ENCODE results near the gene GREB1. TPM values are rescaled to one million over a fixed set of nuclear protein-coding genes. Genes with fewer than 3 reads are reported as not detected.

The GREB1 gene
- total RNA-seq, 1 donor from 2014 or later: under 0.01 TPM

GRCh38 chr2:11530864-11531465 is 2.9 kb upstream of the GREB1 start:
- DNase-seq (ENCODE audit: low read depth): no peak
- Histone ChIP-seq H3K4me3 (ENCODE audit: low read depth, low read length) (no peak overlapping the region), H3K27me3 (ENCODE audit: control insufficient read depth, insufficient read depth, low read length) (peaks cover 4% of the 10 kb centered on the region), H3K36me3 (ENCODE audit: control insufficient read depth, insufficient read depth, low read length) (no peaks in the 10 kb centered on the region)
- peak; percentile 58 for FAIRE-seq
- TF ChIP-seq CTCF (IDR thresholded peaks at IDR 0.05; ENCODE audit: insufficient read depth, low read length, severe bottlenecking): no peak

GRCh38 chr2:11532416-11533055 is 1.3 kb upstream of the GREB1 start:
- peak; percentile 93 for FAIRE-seq
- TF ChIP-seq CTCF (IDR thresholded peaks at IDR 0.05; ENCODE audit: insufficient read depth, low read length, severe bottlenecking): no peak

GRCh38 chr2:11534071-11534745 is 363 bp downstream of the GREB1 start:
- Histone ChIP-seq H3K36me3 (ENCODE audit: control insufficient read depth, insufficient read depth, low read length) (no peaks in the 10 kb centered on the region), H3K27me3 (ENCODE audit: control insufficient read depth, insufficient read depth, low read length) (peaks cover 5% of the 10 kb centered on the region), H3K4me3 (ENCODE audit: low read depth, low read length) (no peak overlapping the region)
- FAIRE-seq (no peak), DNase-seq (ENCODE audit: low read depth) (no peak)
- TF ChIP-seq CTCF (IDR thresholded peaks at IDR 0.05; ENCODE audit: insufficient read depth, low read length, severe bottlenecking): no peak

More at GRCh38 chr2:11532416-11533055, 1.3 kb upstream of the GREB1 start:
- Histone ChIP-seq H3K36me3 (ENCODE audit: control insufficient read depth, insufficient read depth, low read length) (no peaks in the 10 kb centered on the region), H3K27me3 (ENCODE audit: control insufficient read depth, insufficient read depth, low read length) (peaks cover 5% of the 10 kb centered on the region), H3K4me3 (ENCODE audit: low read depth, low read length) (no peak overlapping the region)
- peak; percentile 87 for DNase-seq (ENCODE audit: low read depth)

- no peak for FAIRE-seq
- TF ChIP-seq CTCF (IDR thresholded peaks at IDR 0.05; ENCODE audit: insufficient read depth, low read length, severe bottlenecking): no peak
- no peak for DNase-seq (ENCODE audit: low read depth)
- Histone ChIP-seq H3K27me3 (ENCODE audit: control insufficient read depth, insufficient read depth, low read length) (peaks cover 5% of the 10 kb centered on the region), H3K36me3 (ENCODE audit: control insufficient read depth, insufficient read depth, low read length) (no peaks in the 10 kb centered on the region), H3K4me3 (ENCODE audit: low read depth, low read length) (no peak overlapping the region)
Observed at GRCh38 chr2:11534746-11535484, 1.1 kb downstream of the GREB1 start.

- no peak for TF ChIP-seq CTCF (IDR thresholded peaks at IDR 0.05; ENCODE audit: insufficient read depth, low read length, severe bottlenecking)
- H3K4me3 ChIP-seq (ENCODE audit: low read depth, low read length): no peak overlapping the region
- no peak for DNase-seq (ENCODE audit: low read depth)
- H3K36me3 ChIP-seq (ENCODE audit: control insufficient read depth, insufficient read depth, low read length): no peaks in the 10 kb centered on the region
- no peak for FAIRE-seq
- peaks cover 5% of the 10 kb centered on the region for H3K27me3 ChIP-seq (ENCODE audit: control insufficient read depth, insufficient read depth, low read length)
Observed at GRCh38 chr2:11535899-11536344, 2.1 kb downstream of the GREB1 start.

Data from bronchial epithelial cell (primary cell).